Stimulated activated naive CD8-positive, alpha-beta T cell treated with anti-CD3 and anti-CD28 coated beads, Interleukin-15, amount 100 ng/mL, for 72 hours (primary cell): ENCODE measurements around the gene SUFU.
A peak's percentile ranks its signal among the peaks of the same experiment; 100 is the strongest.

Experiments
- ATAC-seq: fragments of 150-1000 bp; cut with Tn5 transposase; 2 replicates; pipeline ENCODE4 v1.10.0; 2021; ENCODE audit warnings: mild to moderate bottlenecking, moderate library complexity
- DNase-seq, 2 donors: peaks; one replicate each; pipeline ENCODE4 v3.0.0; 2021 to 2022
- H3K27ac Mint-ChIP-seq, 2 donors: one replicate each; pipeline ENCODE4 v1.8.0; 2022; ENCODE audit warnings: mild to moderate bottlenecking in 2 of 2, mixed read lengths in 2 of 2, moderate library complexity in 2 of 2
- H3K27me3 Mint-ChIP-seq: one replicate; pipeline ENCODE4 v1.8.0; 2022; ENCODE audit warnings: mixed read lengths
- H3K4me1 Mint-ChIP-seq: one replicate; pipeline ENCODE4 v1.8.0; 2022; ENCODE audit warnings: mild to moderate bottlenecking, mixed read lengths
- H3K4me3 Mint-ChIP-seq, 2 donors: one replicate each; pipeline ENCODE4 v1.8.0; 2022; ENCODE audit warnings: mild to moderate bottlenecking in 2 of 2, mixed read lengths in 2 of 2, moderate library complexity in 1 of 2
- H3K9me3 Mint-ChIP-seq, 2 donors: one replicate each; pipeline ENCODE4 v1.8.0; 2022; ENCODE audit warnings: mixed read lengths in 2 of 2

SUFU gene

DNA sequence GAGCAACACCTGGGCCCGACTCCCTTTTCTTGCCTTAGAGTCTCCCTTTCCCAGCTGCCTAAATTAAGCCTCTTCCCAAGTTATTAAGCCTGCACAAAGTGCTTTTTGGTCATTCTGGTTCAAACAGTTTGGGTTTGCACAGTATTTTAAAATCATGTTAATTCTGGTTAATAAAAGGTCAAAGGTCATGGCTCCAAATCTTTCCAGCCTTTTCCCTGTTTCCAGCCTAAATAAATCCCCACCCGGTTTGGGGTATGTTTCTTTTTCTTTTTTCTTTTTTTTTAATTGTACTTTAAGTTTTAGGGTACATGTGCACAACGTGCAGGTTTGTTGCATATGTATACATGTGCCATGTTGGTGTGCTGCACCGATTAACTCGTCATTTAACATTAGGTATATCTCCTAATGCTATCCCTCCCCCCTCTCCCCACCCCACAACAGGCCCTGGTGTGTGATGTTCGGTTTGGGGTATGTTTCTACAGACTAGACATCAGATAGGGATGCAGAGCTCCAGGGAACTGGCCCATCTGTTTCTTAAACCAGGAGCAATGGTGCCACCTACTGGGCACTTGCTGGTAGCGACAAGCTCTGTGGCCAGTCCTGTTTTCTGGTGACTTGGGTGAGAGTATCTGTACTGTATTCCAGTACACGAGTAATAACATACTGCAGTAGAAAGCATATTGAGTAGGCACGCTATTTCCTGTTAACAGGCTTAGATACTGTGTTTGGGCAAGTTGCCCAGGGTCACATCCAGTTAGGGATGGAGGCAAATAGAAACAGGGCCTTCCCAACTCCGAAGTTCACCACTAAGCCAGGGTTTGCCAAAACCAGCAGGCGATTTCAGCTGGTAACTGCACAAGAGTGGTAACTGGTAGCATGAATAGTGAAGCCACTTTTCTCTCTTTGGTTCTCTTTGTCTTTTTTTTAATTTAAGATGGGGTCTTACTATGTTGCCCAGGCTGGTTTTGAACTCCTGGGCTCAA is 80.0 kb downstream of the SUFU start:
- Mint-ChIP-seq H3K4me3 (no peak overlapping the region), H3K9me3 (no peaks in the 10 kb centered on the region), H3K27ac (no peak overlapping the region)

DNA sequence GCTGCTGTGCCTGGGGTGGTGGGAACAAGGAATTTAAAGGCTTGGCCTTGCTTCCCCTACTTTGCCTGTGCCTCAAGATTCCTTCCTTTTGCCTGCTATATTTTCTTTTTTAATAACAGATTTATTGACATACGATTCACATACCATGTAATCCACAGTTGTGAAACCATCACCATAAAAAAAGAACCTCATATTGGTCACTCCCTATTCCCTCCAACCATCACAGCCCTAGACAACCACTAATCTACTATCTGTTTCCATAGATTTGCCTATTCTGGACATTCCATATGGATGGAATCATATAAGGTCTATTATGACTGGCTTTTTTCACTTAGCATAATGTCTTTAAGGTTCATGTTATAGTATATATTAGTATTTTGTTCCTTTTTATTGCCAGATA is 81.3 kb downstream of the SUFU start:
- Mint-ChIP-seq H3K27ac (no peak overlapping the region), H3K4me3 (no peak overlapping the region), H3K4me1 (no peaks in the 10 kb centered on the region), H3K27me3 (no peaks in the 10 kb centered on the region), H3K9me3 (no peaks in the 10 kb centered on the region)
- DNase-seq, result no peak
- ATAC-seq, result no peak

More for the DNA sequence above, 80.0 kb downstream of the SUFU start:
- peak; percentile 99 for ATAC-seq
- Mint-ChIP-seq H3K4me1 (peaks cover 8% of the 10 kb centered on the region), H3K27me3 (no peaks in the 10 kb centered on the region)
- peak; percentile 77 to 83 for DNase-seq

DNA sequence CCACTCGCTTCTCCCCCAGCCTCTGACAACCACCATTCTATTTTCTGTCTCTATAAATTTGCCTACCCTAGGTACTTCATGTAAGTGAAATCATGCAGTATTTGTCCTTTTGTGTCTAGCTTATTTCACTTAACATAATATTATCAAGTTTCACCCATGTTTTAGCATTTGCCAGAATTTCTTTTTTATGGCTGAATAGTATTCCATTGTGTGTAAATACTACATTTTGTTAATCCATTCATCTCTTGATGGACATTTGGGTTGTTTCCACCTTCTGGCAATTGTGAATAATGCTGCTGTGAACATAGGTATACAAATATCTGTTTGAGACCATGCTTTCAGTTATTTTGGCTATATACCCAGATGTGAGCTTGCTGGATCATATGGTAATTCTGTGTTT is 83.1 kb downstream of the SUFU start:
- Mint-ChIP-seq H3K4me3 (no peak overlapping the region), H3K27me3 (no peaks in the 10 kb centered on the region), H3K9me3 (no peaks in the 10 kb centered on the region), H3K27ac (no peak overlapping the region), H3K4me1 (peaks cover 4% of the 10 kb centered on the region)
- no peak for ATAC-seq
- DNase-seq, result no peak

GRCh38 chr10:102588875-102589274 is 85.1 kb downstream of the SUFU start:
- ATAC-seq (no peak), DNase-seq (no peak)
- no peak overlapping the region for H3K27ac Mint-ChIP-seq
- H3K4me3 Mint-ChIP-seq, result no peak overlapping the region
- H3K4me1 Mint-ChIP-seq, result peaks cover 5% of the 10 kb centered on the region
- H3K27me3 Mint-ChIP-seq, result no peaks in the 10 kb centered on the region
- no peaks in the 10 kb centered on the region for H3K9me3 Mint-ChIP-seq

DNA sequence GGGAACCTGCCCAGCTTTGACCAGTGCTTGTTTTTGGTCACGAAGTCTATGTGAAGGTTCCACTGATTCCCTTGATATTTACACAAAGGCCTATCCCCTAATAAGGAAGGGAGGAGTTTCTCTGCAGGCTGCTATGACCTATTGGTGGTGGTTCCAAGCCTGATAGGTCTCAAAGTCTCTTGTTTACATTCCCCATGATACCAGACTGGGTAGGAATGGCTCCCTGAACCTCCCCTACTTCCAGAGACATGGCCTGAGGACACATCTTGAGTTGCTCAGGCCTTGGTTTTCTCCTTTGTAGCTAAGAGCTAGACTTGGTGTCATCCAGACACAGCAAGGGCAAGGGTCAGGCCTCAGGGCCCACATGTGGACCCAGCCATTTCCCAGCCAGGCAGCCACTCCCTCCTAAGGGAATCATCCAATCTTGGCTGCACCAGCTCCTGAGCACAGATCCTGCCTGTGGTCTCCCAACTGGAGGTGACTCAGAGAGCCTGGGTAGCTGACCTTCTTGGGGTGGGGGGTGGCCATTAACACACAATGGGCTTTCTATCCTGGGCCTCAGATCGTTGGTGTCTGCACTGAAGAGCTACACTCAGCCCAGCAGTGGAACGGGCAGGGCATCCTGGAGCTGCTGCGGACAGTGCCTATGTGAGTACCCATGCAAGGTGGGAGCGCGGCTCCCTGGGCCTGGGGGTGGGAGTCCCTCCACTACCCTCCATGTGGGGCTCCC is 89.5 kb downstream of the SUFU start:
- Mint-ChIP-seq H3K27me3 (no peaks in the 10 kb centered on the region), H3K9me3 (no peaks in the 10 kb centered on the region), H3K27ac (no peak overlapping the region), H3K4me1 (peaks cover 5% of the 10 kb centered on the region), H3K4me3 (no peak overlapping the region)
- DNase-seq (no peak), ATAC-seq (no peak)

DNA sequence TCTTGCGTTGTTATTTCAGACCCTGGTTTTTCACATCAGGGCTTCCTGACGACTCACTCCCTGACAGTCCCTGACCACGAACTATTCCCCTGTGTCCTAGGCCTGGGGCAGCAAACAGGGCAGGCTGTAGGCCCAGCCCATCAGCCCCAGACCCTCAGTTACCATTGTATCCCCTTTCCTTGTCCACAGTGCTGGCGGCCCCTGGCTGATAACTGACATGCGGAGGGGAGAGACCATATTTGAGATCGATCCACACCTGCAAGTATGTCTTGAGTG is 90.0 kb downstream of the SUFU start:
- Mint-ChIP-seq H3K9me3 (no peaks in the 10 kb centered on the region), H3K4me1 (peaks cover 5% of the 10 kb centered on the region), H3K4me3 (no peak overlapping the region), H3K27me3 (no peaks in the 10 kb centered on the region), H3K27ac (no peak overlapping the region)
- ATAC-seq, result no peak
- no peak for DNase-seq

DNA sequence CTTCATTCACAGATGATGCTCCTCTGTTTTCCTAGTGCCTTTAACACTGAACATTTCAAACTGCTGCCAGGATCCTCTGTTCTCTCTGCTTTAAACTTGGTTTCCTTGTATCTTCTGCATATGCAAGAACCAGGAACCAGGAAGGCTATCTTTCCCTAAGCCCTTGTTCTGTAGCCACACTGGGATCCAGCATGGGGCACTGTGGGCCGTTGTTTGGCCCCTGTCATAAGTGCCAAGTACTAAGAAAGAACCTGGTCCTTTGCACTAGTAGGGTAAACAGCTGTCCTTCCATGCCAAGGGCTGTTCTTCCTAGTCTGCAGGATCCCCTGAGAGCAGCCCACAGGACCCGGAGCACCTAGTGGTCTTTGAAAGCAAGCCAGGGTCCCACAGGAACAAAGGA is 91.5 kb downstream of the SUFU start:
- Mint-ChIP-seq H3K9me3 (no peaks in the 10 kb centered on the region), H3K27ac (no peak overlapping the region), H3K4me3 (no peak overlapping the region), H3K27me3 (no peaks in the 10 kb centered on the region), H3K4me1 (peaks cover 7% of the 10 kb centered on the region)
- ATAC-seq, result no peak
- no peak for DNase-seq

GRCh38 chr10:102595897-102596296 is 92.1 kb downstream of the SUFU start:
- Mint-ChIP-seq H3K27me3 (no peaks in the 10 kb centered on the region), H3K4me3 (no peak overlapping the region), H3K4me1 (peaks cover 10% of the 10 kb centered on the region), H3K27ac (peak overlapping the region in 1 of 2 donors; percentile 54), H3K9me3 (no peaks in the 10 kb centered on the region)
- no peak for DNase-seq
- ATAC-seq, result no peak

DNA sequence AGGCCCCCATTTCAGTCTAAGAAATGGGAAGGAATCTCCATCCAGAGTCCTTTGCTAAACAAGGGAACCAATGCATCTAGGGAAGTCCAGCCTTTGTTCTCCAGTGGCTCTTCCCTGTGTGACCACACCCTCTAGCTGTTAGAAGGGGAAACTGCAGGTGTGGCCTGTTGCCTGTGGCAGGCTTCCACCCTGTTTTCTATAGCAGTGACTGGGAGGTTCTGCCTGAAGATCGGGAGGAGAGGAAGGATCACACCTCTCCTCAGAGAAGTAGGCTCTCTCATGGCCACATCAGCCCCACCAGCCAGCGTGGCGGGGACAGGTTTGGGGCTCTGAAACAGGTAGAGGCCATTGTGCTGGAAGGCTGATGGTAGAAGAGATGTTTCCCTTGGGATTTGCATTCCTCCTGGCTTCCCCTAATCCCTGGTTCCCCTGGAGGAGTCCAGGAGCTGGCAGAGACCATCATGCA is 92.8 kb downstream of the SUFU start:
- no peak overlapping the region for H3K4me3 Mint-ChIP-seq
- H3K4me1 Mint-ChIP-seq, result peaks cover 9% of the 10 kb centered on the region
- ATAC-seq (peak; percentile 55), DNase-seq (peak in 1 of 2 donors; percentile 20)
- H3K9me3 Mint-ChIP-seq, result no peaks in the 10 kb centered on the region
- no peaks in the 10 kb centered on the region for H3K27me3 Mint-ChIP-seq
- no peak overlapping the region for H3K27ac Mint-ChIP-seq

DNA sequence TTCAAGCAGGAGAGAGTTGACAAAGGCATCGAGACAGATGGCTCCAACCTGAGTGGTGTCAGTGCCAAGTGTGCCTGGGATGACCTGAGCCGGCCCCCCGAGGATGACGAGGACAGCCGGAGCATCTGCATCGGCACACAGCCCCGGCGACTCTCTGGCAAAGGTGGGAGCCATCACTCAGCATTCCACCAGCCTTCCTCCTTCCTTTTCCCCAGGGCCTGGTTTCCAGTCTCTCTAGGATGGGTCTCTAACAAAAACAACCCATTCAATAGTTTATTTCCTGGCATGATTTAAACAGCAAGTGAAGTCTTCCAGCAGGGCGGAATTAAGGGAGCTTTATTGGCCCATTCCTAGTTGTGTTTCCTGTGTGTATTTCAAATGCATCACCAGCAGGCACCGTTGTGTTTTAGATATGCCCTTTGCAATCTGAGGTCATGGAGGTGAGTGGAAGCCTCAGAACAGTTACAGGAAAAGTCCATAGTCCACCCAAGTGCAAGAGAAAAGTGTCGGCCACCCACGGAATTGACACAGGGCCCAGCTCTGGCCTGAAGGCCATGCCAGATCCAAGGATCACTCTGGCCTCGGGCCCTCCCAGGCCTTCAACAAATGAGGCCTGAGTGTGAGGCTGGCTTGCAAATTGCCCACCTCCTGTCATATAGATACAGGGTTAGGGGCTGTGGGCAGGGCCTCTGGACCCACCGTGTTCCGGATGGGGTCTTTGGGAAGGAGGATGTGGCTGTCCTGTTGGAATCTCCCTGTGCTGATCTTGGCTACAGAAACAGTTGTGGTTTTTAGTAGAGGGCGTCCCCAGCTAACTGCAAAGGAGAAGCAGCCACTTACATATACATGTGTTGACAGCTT is 93.6 kb downstream of the SUFU start:
- DNase-seq, result no peak
- Mint-ChIP-seq H3K4me1 (peaks cover 5% of the 10 kb centered on the region), H3K9me3 (no peaks in the 10 kb centered on the region)

DNA sequence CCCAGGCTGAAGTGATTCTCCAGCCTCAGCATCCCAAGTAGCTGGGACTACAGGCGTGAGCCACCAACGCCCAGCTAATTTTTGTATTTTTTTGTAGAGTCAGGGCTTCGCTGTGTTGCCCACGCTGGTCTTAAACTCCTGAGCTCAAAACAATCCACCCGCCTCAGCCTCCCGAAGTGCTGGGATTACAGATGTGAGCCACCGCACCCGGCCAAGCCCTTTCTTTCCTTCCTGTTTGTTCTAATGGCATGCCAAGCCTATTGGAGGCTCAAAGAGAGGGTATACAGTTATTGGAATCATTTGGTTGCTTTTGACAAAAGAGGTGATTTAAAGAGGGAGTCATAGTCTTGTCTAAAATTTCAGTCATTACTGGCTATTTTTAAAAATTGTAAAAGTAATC is 94.5 kb downstream of the SUFU start:
- no peak overlapping the region for H3K4me3 Mint-ChIP-seq
- DNase-seq, result no peak
- H3K27ac Mint-ChIP-seq, result peak overlapping the region in 1 of 2 donors; percentile 12
- no peak for ATAC-seq
- H3K27me3 Mint-ChIP-seq, result no peaks in the 10 kb centered on the region
- no peaks in the 10 kb centered on the region for H3K9me3 Mint-ChIP-seq
- peaks cover 5% of the 10 kb centered on the region for H3K4me1 Mint-ChIP-seq

More for the DNA sequence above, 93.6 kb downstream of the SUFU start:
- no peak for ATAC-seq
- H3K27me3 Mint-ChIP-seq, result no peaks in the 10 kb centered on the region
- no peak overlapping the region for H3K4me3 Mint-ChIP-seq
- no peak overlapping the region for H3K27ac Mint-ChIP-seq

DNA sequence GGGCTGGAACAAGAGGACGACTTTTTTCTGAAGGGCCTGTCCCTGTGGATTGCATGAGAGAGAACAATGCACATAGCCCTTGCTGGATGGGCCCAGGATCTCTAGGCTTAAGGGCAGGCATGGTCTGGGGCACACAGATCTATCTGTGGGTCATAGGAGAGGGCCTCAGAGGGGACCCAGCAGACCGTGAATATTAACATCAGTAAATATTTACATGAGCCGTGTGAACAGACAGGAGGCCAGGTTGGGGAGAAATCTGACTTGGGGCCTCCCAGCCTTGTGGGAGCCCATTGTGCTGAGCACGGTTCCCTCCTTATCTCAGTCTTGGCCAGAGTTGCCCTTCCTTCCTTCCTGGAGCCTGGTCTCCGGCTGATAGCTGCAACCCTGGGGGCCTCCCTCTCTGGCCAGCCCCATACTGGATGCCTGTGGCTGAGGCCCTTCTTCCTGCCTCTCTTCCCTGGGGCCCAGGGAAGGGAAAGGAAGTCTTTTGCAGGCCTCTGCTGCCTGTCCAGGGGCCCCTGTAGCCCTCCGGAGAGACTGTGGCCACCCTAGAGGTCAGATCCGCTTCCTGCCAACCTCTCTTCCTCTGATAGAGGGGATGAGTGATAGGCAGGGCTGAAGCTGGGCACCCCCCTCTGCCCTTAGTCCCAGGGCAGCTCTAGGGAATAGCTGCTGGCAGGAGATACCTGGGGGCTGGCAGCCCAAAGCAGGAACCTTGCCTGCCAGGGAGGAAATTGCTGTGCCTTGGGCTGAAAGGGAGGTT is 96.0 kb downstream of the SUFU start:
- Mint-ChIP-seq H3K4me3 (no peak overlapping the region), H3K9me3 (no peaks in the 10 kb centered on the region), H3K27ac (peak overlapping the region in 1 of 2 donors; percentile 96), H3K27me3 (no peaks in the 10 kb centered on the region), H3K4me1 (peaks cover 12% of the 10 kb centered on the region)
- ATAC-seq (no peak), DNase-seq (no peak)

DNA sequence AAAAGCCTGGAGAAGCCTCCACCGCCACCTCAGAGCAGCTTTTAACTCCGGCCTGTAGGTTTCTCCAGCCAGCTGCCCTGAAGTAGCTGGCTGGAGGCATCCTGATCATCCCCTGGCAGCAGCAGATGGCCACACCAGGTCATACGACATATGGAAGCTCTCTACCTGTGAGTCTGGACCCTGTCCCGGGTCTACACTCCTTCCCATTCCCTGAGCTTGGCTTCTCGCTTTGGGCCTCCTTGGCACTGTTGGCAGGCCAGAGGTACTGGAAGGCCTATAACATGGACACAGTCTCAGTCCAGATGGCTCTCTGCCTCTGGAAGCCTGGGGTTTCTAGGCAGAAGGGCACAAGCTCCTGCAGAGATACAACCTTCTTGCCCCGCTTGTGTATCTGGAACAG is 97.0 kb downstream of the SUFU start:
- H3K4me1 Mint-ChIP-seq, result peaks cover 12% of the 10 kb centered on the region
- H3K9me3 Mint-ChIP-seq, result no peaks in the 10 kb centered on the region
- DNase-seq (no peak), ATAC-seq (no peak)
- no peaks in the 10 kb centered on the region for H3K27me3 Mint-ChIP-seq
- H3K4me3 Mint-ChIP-seq, result no peak overlapping the region
- no peak overlapping the region for H3K27ac Mint-ChIP-seq

- DNase-seq, result no peak
- ATAC-seq, result no peak
- Mint-ChIP-seq H3K9me3 (no peaks in the 10 kb centered on the region), H3K4me3 (no peak overlapping the region), H3K27ac (no peak overlapping the region), H3K4me1 (peaks cover 12% of the 10 kb centered on the region), H3K27me3 (no peaks in the 10 kb centered on the region)
Observed at GRCh38 chr10:102601639-102602038, 97.9 kb downstream of the SUFU start.
